ENCODE measurements around the gene BTK. TPM values are rescaled to one million over a fixed set of nuclear protein-coding genes. Genes with fewer than 3 reads are reported as not detected.

Gene BTK
- total and polyA plus RNA-seq, 9 of the 15 experiments (the other 6 are each of a cell fraction or from before 2014, with no cell fraction given): 14.9 to 93.4 (median 65.2) TPM

DNA sequence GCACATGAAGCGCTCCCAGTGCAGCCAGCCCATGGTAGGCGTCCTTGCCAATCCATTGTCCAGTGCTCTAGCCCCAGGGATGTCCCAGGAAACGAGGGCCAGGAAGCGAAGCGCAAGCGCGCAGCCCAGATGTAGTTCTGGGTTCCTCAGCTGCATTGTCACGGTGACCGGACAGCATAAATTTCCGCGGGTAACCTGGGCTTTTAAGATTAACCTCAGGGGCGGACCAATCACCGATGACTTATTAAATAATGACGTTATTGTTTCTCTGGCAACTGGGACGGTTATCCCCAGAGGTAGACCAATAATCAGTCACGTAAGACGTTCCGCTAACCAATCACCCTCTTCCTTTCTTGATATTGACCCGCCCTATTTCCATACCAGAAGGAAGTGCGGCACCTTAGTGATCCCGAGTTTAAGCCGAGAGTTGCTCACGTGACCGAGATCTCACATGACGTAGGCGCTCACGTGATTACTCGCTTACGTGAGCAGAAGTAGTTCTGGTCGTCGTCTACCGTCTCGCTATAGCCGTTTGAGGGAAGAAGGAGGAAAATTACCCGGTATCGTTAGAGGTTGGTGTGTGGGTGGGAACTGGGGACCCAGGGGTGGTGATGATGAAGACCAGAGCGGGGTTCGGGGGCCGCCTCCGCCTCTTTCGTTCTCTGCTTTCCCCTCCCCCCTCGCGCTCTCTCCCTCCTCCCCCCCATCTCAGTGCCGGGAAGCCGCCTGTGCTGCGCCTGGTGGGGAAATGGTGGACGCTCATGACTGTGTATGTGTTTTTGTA lies 21.9 kb upstream of the BTK start, which contains the start of the genes GLA and HNRNPH2:
Gene GLA (minus strand): TSS at position 178 of the 784 bp plus-strand sequence. CDS start 22 bp downstream, at position 156.
Gene HNRNPH2 (plus strand): TSS at position 475 of the 784 bp plus-strand sequence. CDS start 3,767 bp downstream, outside the sequence.
- ATAC-seq (peak; percentile 93), FAIRE-seq (peak; percentile 100), DNase-seq (ENCODE audit: extremely low read depth in 1 of 4, low spot score in 3 of 4) (peak; percentile 88 to 96 (median 92))
- intact Hi-C loops (cut with micrococcal nuclease): loop anchor here (2.0 to 5.0 kb wide), 3 partner anchors 17 to 147 kb away; partner anchors contain the start of genes RPL36A and TIMM8A
- Histone ChIP-seq H4K20me1 (replicated peaks; ENCODE audit: control insufficient read depth, insufficient read depth, low read length) (no peaks in the 10 kb centered on the region), H3K27ac (ENCODE audit: extremely low read depth, low read depth, low read length) (peak within 1 kb of the TSS; percentile 97), H3K9ac (ENCODE audit: insufficient read depth in 1 of 2, low read depth in 2 of 2, low read length in 2 of 2) (peak within 1 kb of the TSS; percentile 92 to 98), H3K4me2 (ENCODE audit: insufficient read depth, low read length) (peak within 1 kb of the TSS; percentile 94), H3K79me2 (ENCODE audit: control insufficient read depth, insufficient read depth, low read length) (peaks cover 72% of the 10 kb centered on the region), H3K4me3 (peak within 1 kb of the TSS; percentile 71), H3K4me1 (replicated peaks in 1 of 2; ENCODE audit: control insufficient read depth in 2 of 2, insufficient read depth in 2 of 2, low read length in 2 of 2) (no peaks in the 10 kb centered on the region; a peak in 1 of 5 replicates), H3K27me3 (ENCODE audit: control insufficient read depth in 2 of 2, insufficient read depth in 2 of 2, low read length in 2 of 2) (no peaks in the 10 kb centered on the region), H2AFZ (ENCODE audit: low read depth, low read length) (peak within 1 kb of the TSS; percentile 90), H3K9me3 (replicated peaks; ENCODE audit: control insufficient read depth, insufficient read depth, low read depth, low read length) (no peaks in the 10 kb centered on the region), H3K9me1 (ENCODE audit: control insufficient read depth, insufficient read depth, low read length) (no peaks in the 10 kb centered on the region), H3K36me3 (ENCODE audit: control insufficient read depth, insufficient read depth, low read length) (peaks cover 26% of the 10 kb centered on the region; the same call in 2 of the 3 replicates)
- in situ Hi-C loops (cut with MboI): no loop called here
- 1% methylated on average over 37 of the region's 47 CpGs for WGBS (ENCODE audit: insufficient coverage, low coverage, missing lambda C conversion rate)
- CTCF ChIA-PET (ENCODE audit: low intra/inter-chr PET ratio): no interaction called here
- BruUV-seq (replicated peaks): no TSS peak
- POLR2A ChIA-PET: interaction anchor here (0.6 to 1.9 kb wide), 5 partner anchors 11 to 1658 kb away, joined by 3 to 20 read pairs (median 3); partner anchors contain the start of gene RPL36A
- TF ChIP-seq BHLHE40 (IDR thresholded peaks at IDR 0.05; ENCODE audit: low read length) (peak; percentile 99), EP300 (IDR thresholded peaks at IDR 0.05; ENCODE audit: low read length) (peak; percentile 37; the same call in 1 of the 2 replicates), TCF7L2 (IDR thresholded peaks at IDR 0.05; ENCODE audit: low read depth, low read length) (no peak), RFX5 (IDR thresholded peaks at IDR 0.05; ENCODE audit: low read depth, low read length) (peak; percentile 93), SREBF2 (CRISPR knock-in tag; IDR thresholded peaks at IDR 0.05) (no peak), ZBTB34 (CRISPR knock-in tag; IDR thresholded peaks at IDR 0.05) (no peak), ATF7 (IDR thresholded peaks at IDR 0.05) (peak; percentile 98), TBP (optimal IDR thresholded peaks at IDR 0.05; ENCODE audit: low read depth, low read length) (peak; percentile 91), ZNF12 (CRISPR knock-in tag; IDR thresholded peaks at IDR 0.05) (no peak), NFXL1 (CRISPR knock-in tag; IDR thresholded peaks at IDR 0.05) (no peak), ZNF212 (CRISPR knock-in tag; IDR thresholded peaks at IDR 0.05) (no peak), CC2D1A (IDR thresholded peaks at IDR 0.05) (peak; percentile 45; the same call in 1 of the 2 replicates), MYBL2 (IDR thresholded peaks at IDR 0.05; ENCODE audit: low read depth) (peak; percentile 89), MYBL2 (CRISPR knock-in tag; IDR thresholded peaks at IDR 0.05; ENCODE audit: borderline replicate concordance) (no peak), SLC30A9 (CRISPR knock-in tag; IDR thresholded peaks at IDR 0.05) (no peak), MXI1 (IDR thresholded peaks at IDR 0.05; ENCODE audit: low read depth, low read length) (peak; percentile 74), MCM5 (IDR thresholded peaks at IDR 0.05; ENCODE audit: low read depth) (no peak), ZNF445 (CRISPR knock-in tag; IDR thresholded peaks at IDR 0.05; ENCODE audit: low read depth) (no peak)
- TF ChIP-seq, protein P1, sequence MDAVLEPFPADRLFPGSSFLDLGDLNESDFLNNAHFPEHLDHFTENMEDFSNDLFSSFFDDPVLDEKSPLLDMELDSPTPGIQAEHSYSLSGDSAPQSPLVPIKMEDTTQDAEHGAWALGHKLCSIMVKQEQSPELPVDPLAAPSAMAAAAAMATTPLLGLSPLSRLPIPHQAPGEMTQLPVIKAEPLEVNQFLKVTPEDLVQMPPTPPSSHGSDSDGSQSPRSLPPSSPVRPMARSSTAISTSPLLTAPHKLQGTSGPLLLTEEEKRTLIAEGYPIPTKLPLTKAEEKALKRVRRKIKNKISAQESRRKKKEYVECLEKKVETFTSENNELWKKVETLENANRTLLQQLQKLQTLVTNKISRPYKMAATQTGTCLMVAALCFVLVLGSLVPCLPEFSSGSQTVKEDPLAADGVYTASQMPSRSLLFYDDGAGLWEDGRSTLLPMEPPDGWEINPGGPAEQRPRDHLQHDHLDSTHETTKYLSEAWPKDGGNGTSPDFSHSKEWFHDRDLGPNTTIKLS (IDR thresholded peaks at IDR 0.05; ENCODE audit: borderline replicate concordance, low read depth): peak; percentile 68; the same call in 1 of the 2 replicates
- TF ChIP-seq, protein P2, sequence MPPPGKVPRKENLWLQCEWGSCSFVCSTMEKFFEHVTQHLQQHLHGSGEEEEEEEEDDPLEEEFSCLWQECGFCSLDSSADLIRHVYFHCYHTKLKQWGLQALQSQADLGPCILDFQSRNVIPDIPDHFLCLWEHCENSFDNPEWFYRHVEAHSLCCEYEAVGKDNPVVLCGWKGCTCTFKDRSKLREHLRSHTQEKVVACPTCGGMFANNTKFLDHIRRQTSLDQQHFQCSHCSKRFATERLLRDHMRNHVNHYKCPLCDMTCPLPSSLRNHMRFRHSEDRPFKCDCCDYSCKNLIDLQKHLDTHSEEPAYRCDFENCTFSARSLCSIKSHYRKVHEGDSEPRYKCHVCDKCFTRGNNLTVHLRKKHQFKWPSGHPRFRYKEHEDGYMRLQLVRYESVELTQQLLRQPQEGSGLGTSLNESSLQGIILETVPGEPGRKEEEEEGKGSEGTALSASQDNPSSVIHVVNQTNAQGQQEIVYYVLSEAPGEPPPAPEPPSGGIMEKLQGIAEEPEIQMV (tag; conservative IDR thresholded peaks at IDR 0.05; ENCODE audit: low read depth): no peak
